Activated naive CD4-positive, alpha-beta T cell treated with anti-CD3 and anti-CD28 coated beads, Interleukin-2, amount 10 ng/mL, durations not matched to agents 7 days and 5 days (primary cell): Measurements from ENCODE around the gene HUNK.

ENCODE experiments used
- CTCF ChIA-PET: fragments of 350-600 bp; sonication (Branson Sonifier 250); formaldehyde crosslinking; loops from one replicate; lab custom pipeline; 2021; ENCODE audit warnings: antibody characterized with exemption; lab: Charles Lee
- DNase-seq: peaks from one replicate; pipeline ENCODE4 v3.0.0-alpha.2; 2020
- H3K27ac Mint-ChIP-seq: one replicate; pipeline ENCODE4 v1.8.0; 2021; ENCODE audit warnings: mild to moderate bottlenecking, moderate library complexity, mixed read lengths
- H3K27me3 Mint-ChIP-seq: one replicate; pipeline ENCODE4 v1.8.0; 2021; ENCODE audit warnings: mild to moderate bottlenecking, mixed read lengths
- H3K36me3 Mint-ChIP-seq: one replicate; pipeline ENCODE4 v1.8.0; 2021; ENCODE audit warnings: mixed read lengths
- H3K4me1 Mint-ChIP-seq: one replicate; pipeline ENCODE4 v1.8.0; 2021; ENCODE audit warnings: mixed read lengths
- H3K4me3 Mint-ChIP-seq: one replicate; pipeline ENCODE4 v1.8.0; 2021; ENCODE audit warnings: mild to moderate bottlenecking, moderate library complexity, mixed read lengths
- H3K9me3 Mint-ChIP-seq: one replicate; pipeline ENCODE4 v1.8.0; 2021; ENCODE audit warnings: mixed read lengths

The HUNK gene

DNA sequence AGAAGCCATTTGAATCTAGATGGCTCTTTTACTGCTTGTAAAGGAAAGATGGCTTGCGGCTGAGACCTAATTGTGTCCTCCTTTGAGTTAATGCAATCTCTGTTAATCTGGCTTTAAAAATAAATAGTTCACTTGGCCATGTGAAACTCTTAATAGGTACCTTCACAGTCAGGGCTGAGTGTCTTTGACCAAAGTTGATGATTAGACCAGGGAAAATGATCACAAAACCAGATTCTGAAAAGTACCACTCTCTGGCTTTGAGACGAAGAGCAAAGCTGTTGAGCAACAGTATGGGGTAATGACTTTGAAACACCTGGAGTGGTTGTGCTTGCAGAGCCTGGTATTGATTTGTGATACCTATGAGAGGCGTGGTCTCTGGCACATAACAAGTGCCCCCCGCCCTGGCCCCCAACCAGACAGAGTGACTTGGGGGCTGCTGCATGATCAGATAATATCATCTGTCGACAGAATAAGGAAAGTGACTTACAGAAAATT is 4.7 kb downstream of the HUNK start:
- CTCF ChIA-PET = interaction anchor here (1.6 kb wide), 1 partner anchor 12 kb away, joined by 3 read pairs; no protein-coding TSS in a partner anchor
- DNase-seq = no peak
- Mint-ChIP-seq H3K27me3 (peaks cover 54% of the 10 kb centered on the region), H3K36me3 (no peaks in the 10 kb centered on the region), H3K9me3 (no peaks in the 10 kb centered on the region), H3K27ac (no peak overlapping the region), H3K4me1 (peaks cover 1% of the 10 kb centered on the region), H3K4me3 (no peak overlapping the region)

DNA sequence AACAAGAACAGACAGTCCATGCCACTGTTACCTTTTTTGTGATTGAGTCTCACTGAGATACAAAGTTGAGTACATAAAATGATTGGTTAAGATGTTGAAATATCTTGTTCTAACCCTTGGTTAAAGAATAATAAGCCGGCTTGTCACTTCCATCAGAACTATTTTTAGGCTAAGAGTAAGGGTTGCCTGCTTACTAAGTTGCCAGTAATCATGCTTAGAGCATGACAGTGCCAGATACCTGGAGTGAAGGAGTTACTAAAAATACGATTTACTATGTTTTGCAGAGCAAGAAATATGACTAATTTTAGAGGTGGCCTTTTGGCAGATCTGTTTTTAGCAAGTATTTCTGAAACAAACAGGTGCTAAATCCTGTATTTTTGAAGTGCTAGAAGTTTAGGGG is 6.0 kb downstream of the HUNK start:
- peaks cover 44% of the 10 kb centered on the region for H3K27me3 Mint-ChIP-seq
- no peak overlapping the region for H3K27ac Mint-ChIP-seq
- H3K9me3 Mint-ChIP-seq = no peaks in the 10 kb centered on the region
- CTCF ChIA-PET = no interaction called here
- no peaks in the 10 kb centered on the region for H3K36me3 Mint-ChIP-seq
- DNase-seq = no peak
- no peak overlapping the region for H3K4me3 Mint-ChIP-seq
- no peaks in the 10 kb centered on the region for H3K4me1 Mint-ChIP-seq

DNA sequence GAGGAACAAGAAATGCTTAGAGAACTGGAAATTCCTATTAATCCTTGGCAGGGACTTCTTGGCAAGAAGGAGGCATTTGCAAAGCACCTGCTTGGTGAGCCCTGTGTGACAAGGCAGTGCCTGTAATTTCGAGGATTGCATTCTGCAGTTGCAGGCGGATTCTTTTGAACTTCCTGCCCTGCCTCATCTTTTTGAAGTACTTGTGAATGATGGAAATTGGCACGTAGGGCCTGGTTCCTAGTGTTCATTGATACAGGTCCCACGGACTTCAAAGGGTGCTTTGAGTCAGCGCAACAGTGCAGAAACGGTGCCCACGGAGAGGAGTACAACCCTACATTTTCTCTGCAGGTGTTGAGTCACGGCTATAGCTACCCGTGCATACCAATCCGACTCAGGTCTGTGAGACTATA is 6.4 kb downstream of the HUNK start:
- no peak for DNase-seq
- Mint-ChIP-seq H3K9me3 (no peaks in the 10 kb centered on the region), H3K27me3 (peaks cover 39% of the 10 kb centered on the region), H3K4me1 (no peaks in the 10 kb centered on the region), H3K4me3 (no peak overlapping the region), H3K36me3 (no peaks in the 10 kb centered on the region), H3K27ac (no peak overlapping the region)
- CTCF ChIA-PET = no interaction called here

DNA sequence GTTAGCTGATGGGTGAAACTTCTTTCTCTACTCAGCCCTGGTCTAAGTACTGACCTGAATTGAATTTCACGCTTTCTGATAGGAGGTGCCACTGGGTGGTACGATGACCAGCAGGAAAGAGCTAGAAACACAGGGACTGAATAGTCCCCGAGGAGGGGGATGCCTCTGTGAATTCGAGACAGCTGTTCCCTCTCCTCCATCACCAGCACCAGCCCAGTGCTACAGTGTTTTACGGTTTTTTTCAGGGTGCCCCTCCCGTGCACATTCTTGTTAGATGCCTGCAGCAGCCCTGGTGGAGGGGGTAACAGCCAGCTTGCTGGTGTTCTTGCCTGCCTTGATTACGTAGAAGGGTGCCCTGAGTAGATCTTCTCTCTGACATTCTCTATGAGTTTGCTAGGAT is 7.1 kb downstream of the HUNK start:
- Mint-ChIP-seq H3K4me3 (no peak overlapping the region), H3K4me1 (no peaks in the 10 kb centered on the region), H3K27me3 (peaks cover 33% of the 10 kb centered on the region), H3K9me3 (no peaks in the 10 kb centered on the region), H3K36me3 (no peaks in the 10 kb centered on the region), H3K27ac (no peak overlapping the region)
- CTCF ChIA-PET = interaction anchor here (1.4 kb wide), 1 partner anchor 12 kb away, joined by 4 read pairs; no protein-coding TSS in a partner anchor
- no peak for DNase-seq

DNA sequence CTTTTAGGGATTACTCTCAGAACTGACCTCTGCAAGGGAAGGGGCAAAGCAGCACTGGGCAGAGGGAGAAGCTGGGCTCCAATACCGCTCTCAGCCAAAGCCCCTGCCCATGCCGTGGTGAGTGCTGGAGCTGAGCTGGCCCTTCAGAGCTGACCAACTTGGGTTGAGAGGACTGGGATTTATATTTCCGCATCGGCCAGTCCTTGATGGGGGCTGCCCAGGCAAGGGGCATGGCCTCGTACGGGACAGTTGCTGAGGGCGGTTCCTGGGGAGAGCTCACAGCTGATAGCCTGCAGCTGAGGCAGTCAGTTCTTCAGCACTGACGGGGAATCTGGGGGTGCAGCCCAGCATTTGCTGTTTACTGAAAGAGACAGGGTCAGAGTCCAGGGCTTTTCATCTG is 8.0 kb downstream of the HUNK start:
- CTCF ChIA-PET = interaction anchor here (1.4 kb wide), 1 partner anchor 13 kb away, joined by 4 read pairs; no protein-coding TSS in a partner anchor
- no peak overlapping the region for H3K27ac Mint-ChIP-seq
- H3K9me3 Mint-ChIP-seq = no peaks in the 10 kb centered on the region
- peaks cover 24% of the 10 kb centered on the region for H3K27me3 Mint-ChIP-seq
- H3K4me3 Mint-ChIP-seq = no peak overlapping the region
- H3K4me1 Mint-ChIP-seq = no peaks in the 10 kb centered on the region
- no peaks in the 10 kb centered on the region for H3K36me3 Mint-ChIP-seq
- DNase-seq = no peak

DNA sequence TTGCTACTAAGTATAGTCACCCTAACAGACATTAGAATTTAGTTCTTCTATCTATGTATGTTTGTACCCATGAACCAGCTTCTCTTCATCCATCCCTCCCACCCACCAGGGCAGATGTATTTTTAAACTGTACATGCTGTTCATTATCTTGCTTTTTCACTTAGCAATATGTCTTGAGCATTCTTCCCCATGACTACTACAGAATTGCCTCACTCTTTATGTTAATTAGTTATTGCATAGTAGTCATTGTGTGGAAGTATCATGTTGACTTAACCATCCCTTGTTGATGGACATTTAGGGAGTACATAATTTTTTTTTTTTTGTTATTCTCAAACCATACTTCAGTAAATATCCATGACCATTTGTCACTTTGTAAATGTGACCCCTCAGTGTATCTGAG is 9.9 kb downstream of the HUNK start:
- Mint-ChIP-seq H3K4me3 (no peak overlapping the region), H3K27me3 (peaks cover 13% of the 10 kb centered on the region), H3K36me3 (no peaks in the 10 kb centered on the region), H3K9me3 (no peaks in the 10 kb centered on the region), H3K27ac (no peak overlapping the region), H3K4me1 (no peaks in the 10 kb centered on the region)
- DNase-seq = no peak
- CTCF ChIA-PET = no interaction called here

DNA sequence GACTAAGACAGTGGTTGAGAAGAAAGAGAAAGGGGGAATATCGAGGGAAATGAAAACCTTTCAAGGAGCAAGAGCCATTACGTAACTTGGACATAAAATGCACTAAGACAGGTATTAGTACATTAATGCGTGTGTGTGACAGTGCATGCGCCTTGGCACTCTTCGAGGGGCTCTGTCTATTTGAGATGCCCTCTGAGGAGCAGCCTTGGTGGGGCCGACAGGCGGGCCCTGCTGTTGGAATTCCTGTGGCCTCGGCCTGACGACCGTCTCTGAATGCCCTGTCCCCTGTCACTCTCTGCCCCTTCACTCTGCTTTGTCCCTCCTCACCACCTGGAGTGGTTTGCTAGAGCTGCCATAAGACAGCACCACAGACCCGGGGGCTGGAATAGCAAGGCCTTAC is 12.3 kb downstream of the HUNK start:
- H3K27ac Mint-ChIP-seq = no peak overlapping the region
- H3K9me3 Mint-ChIP-seq = no peaks in the 10 kb centered on the region
- no peak for DNase-seq
- peaks cover 11% of the 10 kb centered on the region for H3K27me3 Mint-ChIP-seq
- CTCF ChIA-PET = no interaction called here
- no peaks in the 10 kb centered on the region for H3K4me1 Mint-ChIP-seq
- H3K4me3 Mint-ChIP-seq = no peak overlapping the region
- H3K36me3 Mint-ChIP-seq = no peaks in the 10 kb centered on the region

DNA sequence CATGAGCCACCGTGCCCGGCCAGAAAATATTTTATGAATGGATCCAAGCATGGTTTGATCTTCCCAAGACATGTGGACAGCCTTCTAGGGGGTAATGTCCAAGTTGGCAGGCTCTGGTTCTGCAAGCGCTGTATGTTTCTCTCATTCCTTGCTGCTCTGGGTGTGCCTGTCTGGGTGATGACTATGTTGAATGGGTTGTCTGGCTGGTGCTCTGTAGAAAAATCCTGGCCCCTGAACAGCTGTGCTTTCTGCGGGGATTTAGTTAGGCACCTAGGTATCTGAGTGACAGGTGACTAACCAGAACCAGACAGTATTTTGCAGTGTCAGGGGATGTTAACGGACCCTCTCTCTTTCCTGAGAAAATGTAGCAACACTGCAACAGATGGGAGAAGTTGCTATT is 14.1 kb downstream of the HUNK start:
- CTCF ChIA-PET = no interaction called here
- Mint-ChIP-seq H3K27ac (no peak overlapping the region), H3K36me3 (no peaks in the 10 kb centered on the region), H3K4me3 (no peak overlapping the region), H3K4me1 (no peaks in the 10 kb centered on the region), H3K9me3 (no peaks in the 10 kb centered on the region), H3K27me3 (peaks cover 7% of the 10 kb centered on the region)
- no peak for DNase-seq

DNA sequence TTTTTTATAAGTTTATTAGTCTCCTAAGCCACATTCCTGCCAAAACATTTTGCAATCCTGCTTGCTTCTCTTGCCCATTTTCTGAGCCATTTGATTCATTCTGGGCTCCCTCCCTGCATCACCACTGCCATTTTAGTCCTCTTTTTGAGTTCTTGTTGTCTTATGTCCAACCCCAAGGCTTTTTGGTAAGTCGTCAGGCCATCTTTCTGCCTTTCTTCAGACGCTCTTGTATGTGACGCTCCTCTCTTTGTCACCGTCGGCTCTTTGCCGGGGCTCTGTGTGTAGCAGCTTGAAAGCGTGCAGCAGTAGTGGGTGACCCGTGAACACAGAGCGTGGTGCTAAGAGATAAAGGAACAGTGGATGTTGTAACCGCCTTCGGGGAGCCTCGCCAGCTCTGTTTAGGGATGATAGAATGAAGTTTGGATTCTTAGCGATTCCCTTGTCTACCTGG is 14.6 kb downstream of the HUNK start:
- Mint-ChIP-seq H3K27ac (no peak overlapping the region), H3K9me3 (no peaks in the 10 kb centered on the region), H3K36me3 (no peaks in the 10 kb centered on the region), H3K4me1 (no peaks in the 10 kb centered on the region), H3K4me3 (no peak overlapping the region), H3K27me3 (peaks cover 4% of the 10 kb centered on the region)
- CTCF ChIA-PET = no interaction called here
- DNase-seq = no peak

DNA sequence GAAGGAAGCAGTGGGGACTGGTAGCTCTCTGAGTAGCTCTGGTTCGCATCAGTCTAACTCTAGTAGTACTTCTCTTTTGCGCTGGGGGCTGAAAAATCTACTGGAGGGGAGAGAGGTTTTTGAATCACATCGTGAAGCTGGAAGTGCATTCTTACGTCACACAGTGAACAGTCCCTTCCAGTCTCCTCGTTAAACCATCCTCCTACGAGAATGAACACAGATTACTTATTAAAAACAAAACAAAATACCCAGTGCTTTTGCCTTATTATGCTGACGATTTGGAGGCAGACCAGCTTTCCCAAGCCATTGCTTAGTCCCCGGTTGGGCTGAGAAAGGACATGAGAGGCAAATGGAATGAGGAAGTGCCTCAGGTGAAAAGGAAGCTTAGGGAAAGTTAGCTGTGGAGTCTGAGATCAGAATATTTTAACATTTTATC is 16.1 kb downstream of the HUNK start:
- Mint-ChIP-seq H3K4me3 (no peak overlapping the region), H3K27me3 (peaks cover 11% of the 10 kb centered on the region), H3K27ac (no peak overlapping the region), H3K9me3 (no peaks in the 10 kb centered on the region), H3K4me1 (no peaks in the 10 kb centered on the region), H3K36me3 (no peaks in the 10 kb centered on the region)
- DNase-seq = no peak
- CTCF ChIA-PET = interaction anchor here (1.2 kb wide), 1 partner anchor 22 kb away, joined by 3 read pairs; no protein-coding TSS in a partner anchor

DNA sequence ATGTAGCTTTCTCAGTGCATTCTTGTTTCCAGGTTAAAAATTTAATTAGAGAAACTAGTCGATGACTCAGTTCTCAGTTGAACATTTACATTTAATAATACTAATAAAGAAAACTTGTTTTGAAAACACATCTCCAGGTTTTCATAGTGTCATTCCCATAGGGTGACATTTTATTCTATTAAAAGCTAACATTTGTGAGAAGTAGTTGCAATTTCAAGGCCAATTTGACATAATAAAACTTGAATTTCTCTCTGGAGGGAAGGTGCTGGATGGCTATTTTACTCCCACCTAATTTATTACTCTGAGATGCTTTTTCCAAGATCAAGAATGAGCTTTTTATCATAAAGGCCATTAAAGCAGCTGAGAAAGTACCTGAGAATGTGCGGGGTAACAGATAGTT is 16.6 kb downstream of the HUNK start:
- CTCF ChIA-PET = interaction anchor here (1.2 kb wide), 1 partner anchor 22 kb away, joined by 3 read pairs; no protein-coding TSS in a partner anchor
- Mint-ChIP-seq H3K4me3 (no peak overlapping the region), H3K27me3 (peaks cover 11% of the 10 kb centered on the region), H3K27ac (no peak overlapping the region), H3K4me1 (no peaks in the 10 kb centered on the region), H3K9me3 (no peaks in the 10 kb centered on the region), H3K36me3 (no peaks in the 10 kb centered on the region)
- DNase-seq = no peak

DNA sequence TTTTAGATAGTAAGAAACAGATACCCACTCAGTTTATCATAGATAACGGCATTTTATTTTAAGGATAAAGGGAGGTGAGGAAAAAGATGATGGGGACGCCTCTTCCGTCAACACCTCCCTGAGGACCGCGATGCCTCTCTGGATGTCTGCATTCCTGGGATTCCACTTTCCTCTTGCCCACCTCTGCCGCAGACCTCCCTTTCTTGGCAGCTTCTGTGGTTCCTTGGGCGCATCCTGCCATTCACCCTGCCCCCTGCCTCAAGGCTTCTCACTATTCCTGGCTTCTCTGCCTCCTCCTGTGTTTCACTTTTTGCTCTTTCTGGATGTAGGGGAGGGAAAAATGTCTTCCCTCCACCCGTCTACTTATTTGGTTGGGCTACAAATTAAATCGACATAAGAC is 19.9 kb downstream of the HUNK start:
- H3K36me3 Mint-ChIP-seq = no peaks in the 10 kb centered on the region

DNA sequence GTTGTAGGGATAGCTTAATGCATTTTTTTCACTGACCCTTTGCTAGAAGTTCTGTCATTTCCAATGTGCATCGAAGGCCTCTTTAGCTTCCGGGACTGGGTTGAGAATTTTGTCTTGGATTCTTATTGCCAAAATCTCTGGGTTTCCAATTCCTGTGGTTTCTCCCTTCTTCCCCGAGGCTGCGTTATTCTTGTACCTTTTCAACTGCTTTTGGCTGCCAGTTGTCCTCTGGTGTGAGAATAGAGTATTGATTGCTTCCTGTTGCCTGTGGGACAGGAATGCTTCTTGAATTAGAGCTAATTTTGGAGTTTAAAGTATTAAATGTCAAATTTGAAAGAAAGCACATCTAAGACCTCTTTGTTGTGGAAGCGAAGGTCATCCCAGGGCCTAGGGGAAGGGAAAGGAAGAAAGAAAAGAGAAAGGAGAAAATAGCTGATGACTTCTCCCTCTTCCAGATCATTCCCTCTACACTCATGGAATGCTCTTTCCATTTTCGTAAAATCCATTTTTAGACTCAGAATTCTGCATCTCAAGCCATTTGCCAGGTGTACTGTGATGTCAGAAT is 21.1 kb downstream of the HUNK start:
- Mint-ChIP-seq H3K4me1 (peaks cover 2% of the 10 kb centered on the region), H3K9me3 (no peaks in the 10 kb centered on the region), H3K36me3 (no peaks in the 10 kb centered on the region), H3K27me3 (peaks cover 6% of the 10 kb centered on the region), H3K4me3 (no peak overlapping the region), H3K27ac (no peak overlapping the region)
- no peak for DNase-seq
- CTCF ChIA-PET = no interaction called here

More for the DNA sequence above, 19.9 kb downstream of the HUNK start:
- Mint-ChIP-seq H3K27me3 (peaks cover 6% of the 10 kb centered on the region), H3K4me1 (no peaks in the 10 kb centered on the region), H3K27ac (no peak overlapping the region), H3K9me3 (no peaks in the 10 kb centered on the region), H3K4me3 (no peak overlapping the region)
- no peak for DNase-seq
- CTCF ChIA-PET = no interaction called here

DNA sequence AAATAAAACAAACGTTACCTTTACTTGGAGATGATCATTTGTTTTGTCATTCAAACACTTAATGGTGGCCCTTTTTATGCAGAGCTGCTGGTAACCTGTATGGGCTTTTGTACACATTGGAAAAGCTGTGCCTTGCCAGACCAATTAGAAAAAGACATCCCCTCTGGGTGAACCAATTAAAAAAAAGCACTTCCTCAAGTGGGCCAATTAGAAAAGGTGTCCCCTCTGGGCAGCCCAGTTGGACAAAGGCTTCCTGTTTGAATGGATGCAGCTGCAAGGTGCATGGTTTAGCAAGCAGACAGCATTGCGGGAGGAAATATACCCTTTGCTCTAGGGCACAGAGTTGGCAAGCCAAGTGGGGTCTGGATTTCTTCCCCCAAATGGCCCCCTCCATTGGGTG is 21.6 kb downstream of the HUNK start:
- H3K4me1 Mint-ChIP-seq = peaks cover 7% of the 10 kb centered on the region
- no peak overlapping the region for H3K4me3 Mint-ChIP-seq
- H3K9me3 Mint-ChIP-seq = no peaks in the 10 kb centered on the region
- no peaks in the 10 kb centered on the region for H3K36me3 Mint-ChIP-seq
- DNase-seq = no peak
- CTCF ChIA-PET = no interaction called here
- H3K27ac Mint-ChIP-seq = no peak overlapping the region
- peaks cover 6% of the 10 kb centered on the region for H3K27me3 Mint-ChIP-seq

DNA sequence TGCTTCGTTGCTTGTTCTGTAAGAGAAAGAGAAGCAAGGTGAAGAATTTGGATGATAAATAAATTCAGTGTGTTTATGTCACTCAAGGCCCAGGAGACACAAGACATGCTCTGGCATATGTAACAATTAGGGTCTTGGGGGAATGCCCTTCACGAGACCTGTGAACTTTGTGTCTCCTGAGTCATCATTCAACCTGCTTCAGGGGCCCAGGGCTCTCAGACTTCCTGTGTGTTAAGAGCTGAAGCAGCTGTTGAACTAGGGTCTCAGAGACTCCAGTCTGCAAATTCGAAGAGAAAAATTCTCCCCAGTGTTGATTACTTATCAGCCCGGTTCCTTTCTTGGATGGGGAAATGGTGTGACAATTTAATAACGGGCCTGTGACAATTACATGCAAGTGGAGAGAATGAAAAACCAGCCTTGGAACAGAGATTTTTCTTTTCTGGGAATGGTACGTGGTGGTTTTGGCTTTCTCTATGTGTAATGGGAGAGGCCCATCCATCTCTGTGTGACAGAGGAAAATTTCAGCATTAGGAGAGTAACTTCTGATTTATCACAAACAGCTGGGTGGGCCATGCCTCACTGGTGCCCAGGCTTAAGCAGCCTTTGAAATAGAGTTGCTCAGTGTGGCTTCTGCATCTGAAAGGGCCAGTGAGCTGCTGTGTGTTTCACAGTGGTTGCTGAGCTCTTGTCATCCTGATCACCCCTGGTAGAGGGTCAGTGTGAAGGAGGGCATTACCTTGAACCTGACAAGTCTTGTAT is 22.4 kb downstream of the HUNK start:
- no peak for DNase-seq
- no peaks in the 10 kb centered on the region for H3K36me3 Mint-ChIP-seq
- H3K9me3 Mint-ChIP-seq = peaks cover 2% of the 10 kb centered on the region
- no peak overlapping the region for H3K27ac Mint-ChIP-seq
- CTCF ChIA-PET = no interaction called here
- no peak overlapping the region for H3K4me3 Mint-ChIP-seq
- H3K27me3 Mint-ChIP-seq = peaks cover 6% of the 10 kb centered on the region
- peaks cover 7% of the 10 kb centered on the region for H3K4me1 Mint-ChIP-seq
